ENCODE data around the gene PDE4D. TPM values are rescaled to one million over a fixed set of nuclear protein-coding genes. Genes with fewer than 3 reads are reported as not detected.

PDE4D gene
- total and polyA plus RNA-seq, 2 donors (not counting 3 experiments of a cell fraction or from before 2014, with no cell fraction given), result 34.5 to 51.2 TPM

- no peaks in the 10 kb centered on the region for H3K9me3 ChIP-seq (replicated peaks; ENCODE audit: control insufficient read depth, insufficient read depth, low read length)
- ChIA-PET CTCF (interaction anchor here (1.6 kb wide), 1 partner anchor 76 kb away, joined by 4 read pairs; no protein-coding TSS in a partner anchor), POLR2A (interaction anchor here (0.6 kb wide), 1 partner anchor 1905 kb away, joined by 5 read pairs; no protein-coding TSS in a partner anchor)
- H3K4me3 ChIP-seq (replicated peaks in 1 of 3; ENCODE audit: insufficient read depth in 1 of 3, low read depth in 1 of 3, low read length in 3 of 3), result no peak overlapping the region
- no peaks in the 10 kb centered on the region for H4K20me1 ChIP-seq (replicated peaks; ENCODE audit: control insufficient read depth, extremely low read depth, insufficient read depth, low read length)
- no peak overlapping the region for H3K27ac ChIP-seq (ENCODE audit: insufficient read depth, low read depth, low read length)
- H3K9ac ChIP-seq (replicated peaks; ENCODE audit: extremely low read depth, insufficient read depth, low read length), result no peak overlapping the region
- H3K9me1 ChIP-seq (replicated peaks; ENCODE audit: control insufficient read depth, extremely low read depth, insufficient read depth, low read length), result peaks cover 2% of the 10 kb centered on the region
- peaks cover 52% of the 10 kb centered on the region for H3K4me1 ChIP-seq (ENCODE audit: control insufficient read depth, extremely low read depth, insufficient read depth, low read length)
- no peak for FAIRE-seq
- dilution Hi-C loops (cut with MboI; ENCODE audit: extremely low pct_ligation_motif_present, low sequenced_read_pairs), result no loop called here
- no peak overlapping the region for H2AFZ ChIP-seq (ENCODE audit: low read depth, low read length)
- H3K79me2 ChIP-seq (ENCODE audit: control insufficient read depth, insufficient read depth, low read length), result no peaks in the 10 kb centered on the region
- TF ChIP-seq GATA2 (IDR thresholded peaks at IDR 0.05; ENCODE audit: insufficient read depth, insufficient read length, low read depth, low read length) (no peak), FOS (IDR thresholded peaks at IDR 0.05; ENCODE audit: borderline replicate concordance, insufficient read depth, low read length) (no peak), CTCF (IDR thresholded peaks at IDR 0.05; ENCODE audit: extremely low read depth in 1 of 2, insufficient read depth in 1 of 2, low read depth in 1 of 2, low read length in 2 of 2) (no peak), POLR2AphosphoS5 (IDR thresholded peaks at IDR 0.05; ENCODE audit: insufficient read depth, low read depth, low read length) (no peak), POLR2A (IDR thresholded peaks at IDR 0.05; ENCODE audit: low read depth, low read length) (no peak), MAX (IDR thresholded peaks at IDR 0.05; ENCODE audit: insufficient read depth, insufficient read length) (no peak), EZH2 (IDR thresholded peaks at IDR 0.05; ENCODE audit: borderline replicate concordance, low read depth, low read length, severe bottlenecking) (no peak), JUN (IDR thresholded peaks at IDR 0.05; ENCODE audit: borderline replicate concordance, insufficient read depth, insufficient read length, low read depth) (no peak), MYC (IDR thresholded peaks at IDR 0.05; ENCODE audit: low read depth, low read length) (no peak)
- no peak for DNase-seq (ENCODE audit: low read depth, low spot score)
- H3K4me2 ChIP-seq (ENCODE audit: insufficient read depth, low read length), result no peak overlapping the region
- no peaks in the 10 kb centered on the region for H3K36me3 ChIP-seq (ENCODE audit: control insufficient read depth in 2 of 2, extremely low read depth in 1 of 2, insufficient read depth in 2 of 2, low read length in 2 of 2)
- intact Hi-C loops (cut with micrococcal nuclease), result no loop called here
- H3K27me3 ChIP-seq (ENCODE audit: control insufficient read depth in 2 of 2, insufficient read depth in 2 of 2, low read length in 2 of 2), result no peaks in the 10 kb centered on the region
- no TSS peak for BruUV-seq (replicated peaks)
Measured at GRCh38 chr5:59291941-59292340, 601.6 kb downstream of the PDE4D start.

Data from endothelial cell of umbilical vein (primary cell).